HG03064 (cell line): ENCODE measurements around the gene TNFAIP3.
"Not testable (repeated sequence)": the region's sequence is repeated elsewhere in the genome, so short reads cannot be mapped to it uniquely, and the experiment has no call there.

Experiments
- ATAC-seq: cut with Tn5 transposase; IDR thresholded peaks from one replicate; pipeline ENCODE4 v1.9.1; 2021; ENCODE audit warnings: low read depth; ENCODE audit not compliant: unreplicated experiment

TNFAIP3 gene

GRCh38 chr6:137844327-137844726 lies 22.7 kb upstream of the TNFAIP3 start:
- ATAC-seq: not testable (repeated sequence)

GRCh38 chr6:137844773-137845172 lies 22.3 kb upstream of the TNFAIP3 start:
- ATAC-seq: not testable (repeated sequence)

GRCh38 chr6:137845460-137845859 lies 21.6 kb upstream of the TNFAIP3 start:
- no peak for ATAC-seq

- no peak for ATAC-seq
Measured at GRCh38 chr6:137846274-137846673, 20.8 kb upstream of the TNFAIP3 start.

- ATAC-seq: no peak
Measured at GRCh38 chr6:137846772-137847313, 20.2 kb upstream of the TNFAIP3 start.

GRCh38 chr6:137847748-137848147 lies 19.3 kb upstream of the TNFAIP3 start:
- no peak for ATAC-seq

GRCh38 chr6:137848672-137849071 lies 18.4 kb upstream of the TNFAIP3 start:
- ATAC-seq: no peak

GRCh38 chr6:137849181-137849980 lies 17.7 kb upstream of the TNFAIP3 start:
- no peak for ATAC-seq

GRCh38 chr6:137849981-137850714 lies 16.9 kb upstream of the TNFAIP3 start:
- no peak for ATAC-seq

GRCh38 chr6:137850816-137851602 lies 16.1 kb upstream of the TNFAIP3 start:
- no peak for ATAC-seq

GRCh38 chr6:137851669-137852068 lies 15.4 kb upstream of the TNFAIP3 start:
- ATAC-seq: no peak

GRCh38 chr6:137852346-137852745 lies 14.7 kb upstream of the TNFAIP3 start:
- ATAC-seq: no peak

- ATAC-seq: no peak
Measured at GRCh38 chr6:137852811-137853210, 14.2 kb upstream of the TNFAIP3 start.

GRCh38 chr6:137853569-137854213 lies 13.4 kb upstream of the TNFAIP3 start:
- ATAC-seq: no peak

GRCh38 chr6:137856138-137856898 lies 10.7 kb upstream of the TNFAIP3 start:
- ATAC-seq: no peak

GRCh38 chr6:137859025-137859424 lies 8.0 kb upstream of the TNFAIP3 start:
- ATAC-seq: no peak

GRCh38 chr6:137860394-137861005 lies 6.6 kb upstream of the TNFAIP3 start:
- no peak for ATAC-seq

GRCh38 chr6:137861550-137862337 lies 5.3 kb upstream of the TNFAIP3 start:
- ATAC-seq: no peak
